Esophagus muscularis mucosa (tissue), 4 donors: ENCODE data around the gene PREX1. TPM values are rescaled to one million over a fixed set of nuclear protein-coding genes. Genes with fewer than 3 reads are reported as not detected.

Source experiments
- DNase-seq: peaks from one replicate; pipeline ENCODE4 v3.0.0-alpha.2; 2017; ENCODE audit errors: extremely low spot score
- H3K27ac ChIP-seq, 4 donors: fragments of 200-600 bp; sonication (generic); replicated peaks in 1 of 4; 1 replicate in 3 of 4; 2 replicates in 1 of 4; pipeline ENCODE4 v1.5.1; 2016 to 2019; ENCODE audit warnings: mild to moderate bottlenecking in 1 of 4
- H3K27me3 ChIP-seq, 4 donors: fragments of 200-600 bp; sonication (generic); one replicate each; pipeline versions ENCODE4 v1.5.1 to v1.6.0; 2016 to 2019
- H3K36me3 ChIP-seq, 4 donors: fragments of 200-600 bp; sonication (generic); one replicate each; pipeline ENCODE4 v1.5.1; 2016 to 2019
- H3K4me1 ChIP-seq, 4 donors: fragments of 200-600 bp; sonication (generic); one replicate each; pipeline ENCODE4 v1.5.1; 2016 to 2019
- H3K4me3 ChIP-seq, 4 donors: fragments of 200-600 bp; sonication (generic); 1 replicate in 2 of 4; 2 replicates in 2 of 4; pipeline ENCODE4 v1.5.1; 2016 to 2019; ENCODE audit warnings: mild to moderate bottlenecking in 4 of 4, moderate library complexity in 1 of 4
- H3K9me3 ChIP-seq, 4 donors: fragments of 200-600 bp; sonication (generic); 1 replicate in 3 of 4; 2 replicates in 1 of 4; pipeline ENCODE4 v1.5.1; 2016 to 2019
- CTCF ChIP-seq, 3 experiments: fragments of 200-600 bp in 2 of 3; fragments of 450-650 bp in 1 of 3; sonication (generic) in 2 of 3; IDR thresholded peaks; one replicate each; pipeline ENCODE4 v1.5.1; 2017 to 2019; ENCODE audit warnings: antibody characterized with exemption in 3 of 3, mild to moderate bottlenecking in 2 of 3, moderate library complexity in 1 of 3
- EP300 ChIP-seq: sonication (generic); formaldehyde crosslinking; IDR thresholded peaks from one replicate; pipeline ENCODE4 v1.6.1; 2017; ENCODE audit warnings: antibody characterized with exemption
- POLR2A ChIP-seq: fragments of 450-650 bp; IDR thresholded peaks from one replicate; pipeline ENCODE4 v1.6.1; 2017; ENCODE audit warnings: antibody characterized with exemption, moderate library complexity, mild to moderate bottlenecking, low read depth
- POLR2AphosphoS5 ChIP-seq, 2 donors: sonication (generic); formaldehyde crosslinking; IDR thresholded peaks; one replicate each; pipeline ENCODE4 v1.6.1; 2017; ENCODE audit warnings: antibody characterized with exemption in 2 of 2
- WGBS: methylation state at CpG from one replicate; pipeline ENCODE4 v1.1.5; 2018; 5-methylcytosine and 5-hydroxymethylcytosine counted together
- intact Hi-C: fragments of 100-400 bp; cut with DNase I; formaldehyde crosslinking; loops from one replicate; pipeline ENCODE4 v1.15.1; 2023
- total RNA-seq, 4 donors: library from RNA; depleted of rRNA; stranded (reverse); fragments of >200 nt; gene quantifications; one replicate each; pipeline versions ENCODE4 v1.1.0 to v1.2.1, GENCODE V29; 2016

PREX1 gene
- total RNA-seq, 4 donors from 2014 or later: 20.8 to 37.1 (median 24.3) TPM

- 92% methylated on average over 9 of the region's 9 CpGs for WGBS
- H3K27ac ChIP-seq: no peak overlapping the region
- peaks cover 0 to 25% (median 10%) of the 10 kb centered on the region in 4 donors for H3K36me3 ChIP-seq
- no peaks in the 10 kb centered on the region for H3K9me3 ChIP-seq
- no peak for TF ChIP-seq CTCF (IDR thresholded peaks at IDR 0.05)
- no peak for TF ChIP-seq POLR2AphosphoS5 (IDR thresholded peaks at IDR 0.05)
- TF ChIP-seq POLR2A: no peak
- TF ChIP-seq EP300: no peak
- no peak overlapping the region for H3K4me3 ChIP-seq
- peaks cover 26 to 46% (median 43%) of the 10 kb centered on the region in 4 donors for H3K4me1 ChIP-seq
- no peak for DNase-seq
- intact Hi-C loops: no loop called here
- no peaks in the 10 kb centered on the region for H3K27me3 ChIP-seq
Observed at GRCh38 chr20:48689874-48690571, 137.8 kb downstream of the PREX1 start.

DNA sequence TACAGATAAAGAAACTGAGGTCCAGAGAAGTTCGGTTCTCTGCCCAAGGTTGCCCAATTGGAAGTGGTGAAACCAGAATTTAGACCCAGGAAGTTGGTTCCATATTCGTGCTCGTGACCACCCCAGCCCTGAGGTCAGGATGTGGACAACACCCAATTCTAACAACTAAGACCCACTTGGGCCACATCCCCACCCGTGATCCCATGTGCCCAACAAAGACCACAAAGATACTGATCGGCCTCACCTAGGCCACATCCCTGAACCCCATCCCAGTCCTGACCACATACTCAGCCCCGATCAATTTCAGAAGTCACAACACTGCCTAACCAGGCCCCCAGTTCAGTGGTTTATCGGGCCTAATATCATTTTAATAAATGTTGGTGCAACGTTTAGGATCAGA, 138.4 kb downstream of the PREX1 start:
- intact Hi-C loops: no loop called here
- WGBS: 80% methylated on average over 8 of the region's 8 CpGs
- TF ChIP-seq EP300 (no peak), POLR2AphosphoS5 (IDR thresholded peaks at IDR 0.05) (no peak), CTCF (IDR thresholded peaks at IDR 0.05) (no peak), POLR2A (no peak)
- H3K9me3 ChIP-seq: no peaks in the 10 kb centered on the region
- peaks cover 32 to 52% (median 50%) of the 10 kb centered on the region in 4 donors for H3K4me1 ChIP-seq
- H3K27ac ChIP-seq: no peak overlapping the region
- H3K4me3 ChIP-seq: no peak overlapping the region
- no peak for DNase-seq
- H3K27me3 ChIP-seq: no peaks in the 10 kb centered on the region
- peaks cover 0 to 19% (median 10%) of the 10 kb centered on the region in 4 donors for H3K36me3 ChIP-seq

GRCh38 chr20:48688579-48688978, 139.2 kb downstream of the PREX1 start:
- Histone ChIP-seq H3K9me3 (no peaks in the 10 kb centered on the region), H3K36me3 (peaks cover 0 to 18% (median 10%) of the 10 kb centered on the region in 4 donors), H3K27ac (no peak overlapping the region), H3K27me3 (no peaks in the 10 kb centered on the region), H3K4me1 (peaks cover 40 to 60% (median 58%) of the 10 kb centered on the region in 4 donors), H3K4me3 (no peak overlapping the region)
- intact Hi-C loops: no loop called here
- TF ChIP-seq EP300 (no peak), POLR2A (no peak), CTCF (IDR thresholded peaks at IDR 0.05) (no peak), POLR2AphosphoS5 (IDR thresholded peaks at IDR 0.05) (no peak)
- no peak for DNase-seq
- 98% methylated on average over 8 of the region's 8 CpGs for WGBS

- Histone ChIP-seq H3K36me3 (peaks cover 0 to 18% (median 7%) of the 10 kb centered on the region in 4 donors), H3K27me3 (no peaks in the 10 kb centered on the region), H3K4me3 (no peak overlapping the region), H3K9me3 (no peaks in the 10 kb centered on the region), H3K4me1 (peaks cover 53 to 73% (median 71%) of the 10 kb centered on the region in 4 donors), H3K27ac (peak overlapping the region in 3 of 4 donors; percentile 37 to 69 (median 42))
- intact Hi-C loops: no loop called here
- TF ChIP-seq CTCF (IDR thresholded peaks at IDR 0.05) (no peak), POLR2AphosphoS5 (IDR thresholded peaks at IDR 0.05) (no peak), EP300 (no peak), POLR2A (no peak)
- WGBS: 86% methylated on average over 10 of the region's 10 CpGs
- no peak for DNase-seq
Observed at GRCh38 chr20:48687117-48687800, 140.5 kb downstream of the PREX1 start.
